ENCODE measurements around the gene WDR64. TPM values are rescaled to one million over a fixed set of nuclear protein-coding genes. Genes with fewer than 3 reads are reported as not detected.

WDR64 gene
- total and polyA plus RNA-seq, 2 experiments from 2014 or later: not detected

DNA sequence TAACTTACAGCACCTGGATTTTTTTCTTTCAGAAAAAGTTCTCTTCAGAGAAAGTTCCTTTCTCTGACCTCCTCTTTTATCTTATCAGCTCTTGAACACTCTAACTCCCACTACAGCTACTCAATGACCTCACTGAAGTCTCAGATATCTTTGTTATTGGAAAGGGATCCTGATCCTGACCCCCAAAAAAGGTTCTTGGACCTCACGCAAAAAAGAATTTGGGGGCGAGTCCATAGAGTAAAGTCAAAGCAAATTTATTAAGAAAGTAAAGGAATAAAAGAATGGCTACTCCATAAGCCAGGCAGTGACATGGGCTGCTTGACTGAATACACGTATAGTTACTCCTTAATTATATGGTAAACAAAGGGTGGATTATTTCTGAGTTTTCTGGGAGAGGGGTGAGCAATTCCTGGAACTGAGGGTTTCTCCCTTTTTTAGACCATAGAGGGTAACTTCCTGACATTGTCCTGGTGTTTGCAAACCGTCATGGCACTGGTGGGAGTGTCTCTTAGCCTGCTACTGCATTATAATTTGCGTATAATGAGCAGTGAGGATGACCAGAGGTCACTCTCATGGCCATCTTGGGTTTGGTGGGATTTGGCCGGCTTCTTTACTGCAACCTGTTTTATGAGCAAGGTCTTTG, 44.2 kb downstream of the WDR64 start (continued):
- TF ChIP-seq, protein P1, sequence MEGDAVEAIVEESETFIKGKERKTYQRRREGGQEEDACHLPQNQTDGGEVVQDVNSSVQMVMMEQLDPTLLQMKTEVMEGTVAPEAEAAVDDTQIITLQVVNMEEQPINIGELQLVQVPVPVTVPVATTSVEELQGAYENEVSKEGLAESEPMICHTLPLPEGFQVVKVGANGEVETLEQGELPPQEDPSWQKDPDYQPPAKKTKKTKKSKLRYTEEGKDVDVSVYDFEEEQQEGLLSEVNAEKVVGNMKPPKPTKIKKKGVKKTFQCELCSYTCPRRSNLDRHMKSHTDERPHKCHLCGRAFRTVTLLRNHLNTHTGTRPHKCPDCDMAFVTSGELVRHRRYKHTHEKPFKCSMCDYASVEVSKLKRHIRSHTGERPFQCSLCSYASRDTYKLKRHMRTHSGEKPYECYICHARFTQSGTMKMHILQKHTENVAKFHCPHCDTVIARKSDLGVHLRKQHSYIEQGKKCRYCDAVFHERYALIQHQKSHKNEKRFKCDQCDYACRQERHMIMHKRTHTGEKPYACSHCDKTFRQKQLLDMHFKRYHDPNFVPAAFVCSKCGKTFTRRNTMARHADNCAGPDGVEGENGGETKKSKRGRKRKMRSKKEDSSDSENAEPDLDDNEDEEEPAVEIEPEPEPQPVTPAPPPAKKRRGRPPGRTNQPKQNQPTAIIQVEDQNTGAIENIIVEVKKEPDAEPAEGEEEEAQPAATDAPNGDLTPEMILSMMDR (conservative IDR thresholded peaks at IDR 0.05; ENCODE audit: low read depth in 2 of 2): no peak
- TF ChIP-seq STAT1 (IDR thresholded peaks at IDR 0.05; ENCODE audit: unreplicated experiment): no peak

DNA sequence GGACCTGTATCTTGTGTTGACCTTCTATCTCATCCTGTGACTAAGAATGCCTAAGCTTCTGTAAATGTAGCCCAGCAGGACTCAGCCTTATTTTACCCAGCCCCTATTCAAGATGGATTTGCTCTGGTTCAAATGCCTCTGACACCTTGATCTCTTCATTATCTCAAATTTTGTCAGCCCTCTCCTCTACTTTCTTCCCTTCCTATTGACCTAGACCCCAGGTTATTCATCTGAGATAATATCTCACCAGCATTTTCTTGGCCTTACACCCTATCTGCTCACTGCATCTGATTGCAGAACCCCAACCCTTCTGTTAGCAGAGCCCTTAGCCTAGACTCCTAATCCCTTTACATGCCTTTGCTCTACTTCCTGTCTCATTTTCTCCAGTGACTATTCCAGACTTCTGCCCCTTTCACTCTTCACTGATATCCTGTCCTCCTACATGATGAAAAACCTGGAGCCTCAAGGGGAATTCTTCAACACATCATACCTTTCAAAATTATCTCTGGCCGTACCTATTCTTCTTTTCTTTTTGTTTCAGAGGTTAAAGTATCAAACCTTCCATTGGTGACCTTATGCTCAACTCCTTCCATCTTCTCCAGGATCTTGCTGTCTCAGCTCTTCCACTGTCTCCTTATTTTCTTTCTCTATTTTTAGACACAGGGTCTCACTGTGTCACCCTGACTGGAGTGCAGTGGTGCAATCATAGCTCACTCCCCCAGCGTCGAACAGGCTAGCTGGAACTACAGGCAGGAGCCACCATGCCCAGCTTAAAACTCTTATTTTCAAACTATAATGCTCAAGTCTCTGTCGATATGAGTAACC, 44.9 kb downstream of the WDR64 start:
- Histone ChIP-seq H4K20me1 (replicated peaks; ENCODE audit: insufficient read depth) (no peaks in the 10 kb centered on the region), H3K27me3 (ENCODE audit: insufficient read depth) (no peaks in the 10 kb centered on the region), H3K36me3 (ENCODE audit: insufficient read depth) (no peaks in the 10 kb centered on the region), H3K9me2 (ENCODE audit: insufficient read depth) (peaks cover 10% of the 10 kb centered on the region; the same call in 1 of the 2 replicates), H3K27ac (ENCODE audit: low read depth) (no peak overlapping the region), H3F3A (replicated peaks; ENCODE audit: low read depth) (no peaks in the 10 kb centered on the region), H3K4me3 (no peak overlapping the region), H2AFZ (no peak overlapping the region), H3K4me2 (no peak overlapping the region), H3K79me2 (replicated peaks; ENCODE audit: insufficient read depth) (no peaks in the 10 kb centered on the region), H3K4me1 (ENCODE audit: insufficient read depth) (no peaks in the 10 kb centered on the region)
- no peaks in the 10 kb centered on the region for H3K36me3 Mint-ChIP-seq (ENCODE audit: low read depth)
- ATAC-seq (no peak), DNase-seq (ENCODE audit: low spot score) (no peak)
- no peaks in the 10 kb centered on the region for H3K27me3 Mint-ChIP-seq (ENCODE audit: insufficient read depth, low read depth, poor library complexity)
- no peaks in the 10 kb centered on the region for H3K4me1 Mint-ChIP-seq
- no peak overlapping the region for H3K27ac Mint-ChIP-seq
- no peak for TF ChIP-seq CREB1 (CRISPR knock-in tag; IDR thresholded peaks at IDR 0.05; ENCODE audit: low read depth)
- TF ChIP-seq, protein P1 (conservative IDR thresholded peaks at IDR 0.05; ENCODE audit: low read depth in 2 of 2): no peak
- no peak for TF ChIP-seq ZNF331 (CRISPR knock-in tag; IDR thresholded peaks at IDR 0.05; ENCODE audit: low read depth)
- no peak for TF ChIP-seq EZH2 (IDR thresholded peaks at IDR 0.05; ENCODE audit: low read depth, unreplicated experiment)
- no peak for TF ChIP-seq NANOG (IDR thresholded peaks at IDR 0.05; ENCODE audit: borderline replicate concordance)
- TF ChIP-seq, protein P2, sequence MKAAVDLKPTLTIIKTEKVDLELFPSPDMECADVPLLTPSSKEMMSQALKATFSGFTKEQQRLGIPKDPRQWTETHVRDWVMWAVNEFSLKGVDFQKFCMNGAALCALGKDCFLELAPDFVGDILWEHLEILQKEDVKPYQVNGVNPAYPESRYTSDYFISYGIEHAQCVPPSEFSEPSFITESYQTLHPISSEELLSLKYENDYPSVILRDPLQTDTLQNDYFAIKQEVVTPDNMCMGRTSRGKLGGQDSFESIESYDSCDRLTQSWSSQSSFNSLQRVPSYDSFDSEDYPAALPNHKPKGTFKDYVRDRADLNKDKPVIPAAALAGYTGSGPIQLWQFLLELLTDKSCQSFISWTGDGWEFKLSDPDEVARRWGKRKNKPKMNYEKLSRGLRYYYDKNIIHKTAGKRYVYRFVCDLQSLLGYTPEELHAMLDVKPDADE (IDR thresholded peaks at IDR 0.05): no peak
- H3K9me3 Mint-ChIP-seq: no peaks in the 10 kb centered on the region
- H3K4me3 Mint-ChIP-seq: no peak overlapping the region
